ENCODE results near the gene FAF1.
A peak's percentile ranks its signal among the peaks of the same experiment; 100 is the strongest.

The FAF1 gene

DNA sequence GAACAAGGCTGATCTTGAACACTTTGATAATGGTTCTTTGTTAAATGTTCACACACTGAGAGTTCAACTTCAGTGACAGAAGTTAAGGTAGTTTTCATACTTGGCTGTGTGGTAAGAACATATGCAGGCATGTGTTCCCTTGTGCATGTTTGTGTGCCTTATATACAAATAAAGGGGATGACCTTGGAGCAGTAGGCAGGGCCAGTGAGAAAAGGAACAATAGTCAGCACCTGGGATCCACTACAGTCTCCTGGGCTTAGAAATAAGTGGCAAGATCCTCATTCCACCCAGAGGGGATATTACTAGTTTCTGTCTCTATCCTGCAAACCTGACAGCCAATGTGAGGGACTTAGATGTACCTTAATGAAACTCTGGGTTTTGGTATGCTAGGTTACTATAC lies 486.6 kb downstream of the FAF1 start:
- DNase-seq = no peak

DNA sequence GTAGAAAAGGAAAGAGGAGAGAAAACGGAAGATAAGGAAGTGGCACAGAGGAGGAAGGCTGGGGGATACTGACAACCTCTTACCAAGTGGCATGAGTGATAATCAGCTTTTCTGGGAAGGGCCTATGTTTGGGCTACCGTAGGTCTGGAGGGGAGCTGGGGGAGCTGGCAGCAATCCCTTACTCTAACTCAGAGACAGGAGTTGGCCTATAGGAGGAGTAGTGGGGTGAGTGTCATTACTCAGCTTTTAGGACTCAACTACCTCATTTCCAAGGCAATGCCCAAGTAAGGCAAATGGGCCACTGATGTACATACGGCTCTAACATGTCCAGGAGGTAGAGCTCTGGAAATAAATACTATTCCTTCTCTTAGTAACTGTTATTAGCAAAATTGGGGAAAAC lies 488.1 kb downstream of the FAF1 start:
- no peak for DNase-seq

DNA sequence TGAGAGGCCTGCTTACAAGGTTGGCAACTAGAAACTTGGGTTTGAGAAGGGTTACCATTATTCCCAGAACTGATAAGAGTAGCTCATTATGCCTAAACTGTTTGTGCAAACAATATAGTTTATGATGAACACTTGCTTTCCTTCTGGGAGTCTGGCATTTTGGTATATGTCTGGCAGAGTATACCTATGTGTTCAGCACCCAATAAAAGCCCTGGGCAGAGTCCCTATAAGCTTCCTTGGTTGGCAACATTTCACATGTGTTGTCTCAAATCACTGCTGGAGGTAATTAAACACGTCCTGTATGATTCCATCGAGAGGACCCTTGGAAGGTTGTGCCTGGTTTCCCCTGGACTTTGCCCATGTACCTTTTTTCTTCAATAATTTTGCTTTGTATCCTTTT lies 497.1 kb downstream of the FAF1 start:
- DNase-seq = no peak

DNA sequence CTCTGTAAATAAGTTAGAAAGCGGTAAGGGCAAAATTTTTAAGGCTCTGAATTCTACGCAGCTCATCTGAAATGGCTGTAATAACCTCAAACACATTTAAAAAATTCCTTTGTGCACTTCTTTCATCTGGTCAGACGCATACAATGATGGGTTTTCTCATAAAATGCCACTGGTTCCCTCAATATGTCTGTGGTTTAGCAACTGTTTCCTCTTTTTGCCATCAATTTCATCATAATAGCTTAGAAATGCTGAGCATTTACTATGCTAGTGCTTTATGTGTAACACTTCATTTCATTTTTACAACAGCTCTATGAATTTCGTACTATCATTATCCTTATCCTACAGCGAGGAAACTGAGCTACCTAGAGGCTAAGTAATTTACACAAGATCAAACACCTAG lies 501.6 kb downstream of the FAF1 start:
- no peak for DNase-seq

DNA sequence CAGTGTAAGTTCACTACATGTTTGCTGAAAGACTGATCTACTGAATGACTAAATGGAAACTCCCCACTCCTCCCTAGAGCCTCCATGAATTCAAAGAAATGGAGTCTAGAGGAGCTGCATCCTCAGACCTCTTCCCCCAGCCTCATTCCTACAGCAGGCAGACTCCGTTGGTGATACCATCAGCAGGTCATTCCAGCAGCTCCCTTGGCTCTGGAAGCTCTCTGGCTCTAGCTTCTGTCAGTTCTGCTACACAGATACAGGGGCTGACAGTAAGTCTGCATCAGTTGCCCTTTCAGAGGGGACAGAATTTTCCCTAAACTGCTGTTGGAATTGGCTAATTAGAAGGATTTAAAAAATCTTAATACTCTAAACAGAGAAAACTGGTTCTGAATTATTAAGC lies 505.2 kb downstream of the FAF1 start:
- no peak for DNase-seq

DNA sequence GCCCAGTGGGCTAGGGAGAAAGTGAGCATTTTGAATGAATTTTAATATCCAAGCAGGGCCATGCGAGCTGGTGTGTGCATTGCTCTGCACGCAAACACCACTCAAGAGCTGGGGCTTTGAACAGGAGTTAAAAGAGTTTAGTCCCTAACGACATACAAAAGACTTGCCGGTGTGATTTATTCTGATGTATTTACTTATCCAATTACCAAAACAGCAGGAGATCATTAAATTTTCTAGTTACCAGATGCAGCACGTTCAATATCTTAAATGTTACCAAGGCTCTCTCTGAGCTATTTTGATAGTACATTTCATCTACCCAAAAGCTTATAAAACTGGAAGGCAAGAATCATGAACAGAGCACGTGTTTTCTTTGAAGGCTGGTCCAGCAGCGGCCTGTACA lies 506.8 kb downstream of the FAF1 start:
- no peak for DNase-seq

DNA sequence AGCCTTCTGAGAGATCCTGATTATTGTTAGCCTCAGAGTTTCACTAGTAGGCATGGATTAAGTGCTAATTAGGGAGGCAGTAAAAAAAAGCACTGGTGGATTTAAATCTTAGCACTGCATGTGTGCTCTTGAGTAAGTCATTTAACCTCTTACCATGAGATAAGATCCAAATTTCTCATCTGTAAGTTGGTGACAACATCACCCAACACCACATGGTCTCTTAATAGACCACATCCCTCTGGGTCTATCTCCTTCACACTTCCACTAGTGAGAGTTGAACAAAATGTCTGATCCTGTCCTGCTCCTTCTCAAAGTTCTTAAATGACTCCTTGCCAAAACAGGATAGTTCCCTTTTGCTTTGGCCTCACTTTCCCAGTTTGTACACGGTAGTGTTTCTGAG lies 507.4 kb downstream of the FAF1 start:
- DNase-seq = no peak

DNA sequence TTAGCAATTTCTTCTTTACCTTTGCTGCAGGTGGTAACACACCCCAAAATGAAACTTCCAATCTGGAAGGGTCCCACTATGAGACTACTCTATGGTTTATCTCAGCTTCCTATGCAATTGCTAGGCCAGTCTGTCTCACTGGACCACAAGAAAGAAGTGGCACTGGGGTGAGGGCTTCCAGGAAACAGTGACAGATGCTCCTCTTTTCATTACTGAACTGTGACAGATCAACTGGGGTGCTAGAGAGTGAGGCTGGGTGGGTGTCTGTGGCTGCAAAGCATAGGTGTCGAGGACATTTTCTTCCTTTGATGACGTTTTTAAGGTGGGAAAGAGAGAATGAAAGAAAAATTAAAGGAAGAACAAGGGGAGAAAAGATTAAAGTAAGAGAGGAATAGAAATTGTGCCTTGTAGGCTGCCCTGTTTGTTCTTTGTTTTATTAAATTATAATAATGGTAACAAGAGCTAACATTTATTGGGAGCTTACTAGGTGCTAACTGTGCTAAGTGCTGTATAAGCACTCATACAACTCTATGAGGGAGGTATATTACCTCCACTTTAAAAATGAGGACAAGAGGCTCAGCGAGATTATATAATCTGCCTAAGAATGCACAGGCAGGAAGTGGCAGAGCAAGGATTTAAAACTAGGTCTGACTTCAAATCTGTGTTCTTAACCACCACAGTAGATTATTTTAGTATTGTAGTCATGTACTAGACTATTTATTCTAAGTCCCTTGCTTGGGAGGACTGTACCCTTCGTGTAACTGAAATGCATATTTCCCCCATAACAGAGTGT lies 509.0 kb downstream of the FAF1 start:
- DNase-seq = no peak

DNA sequence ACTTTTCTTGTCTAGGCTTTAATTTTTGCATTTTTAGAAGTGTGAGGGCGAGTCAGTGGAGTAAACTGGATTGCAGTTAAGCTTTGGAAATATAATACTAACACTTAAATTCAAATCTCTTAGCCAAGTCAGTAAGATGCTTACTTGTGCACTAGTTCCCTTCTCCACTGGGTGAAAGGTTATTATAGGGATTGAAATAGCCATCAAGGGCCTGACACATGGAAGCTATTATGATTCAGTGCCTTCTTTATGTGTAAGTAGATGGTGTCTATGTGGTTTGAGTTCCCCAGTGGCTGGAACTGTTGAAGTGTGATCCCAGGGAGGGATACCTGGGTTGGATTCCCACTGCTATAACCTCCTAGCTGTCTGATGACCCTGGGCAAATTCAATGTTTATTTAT lies 512.1 kb downstream of the FAF1 start:
- no peak for DNase-seq

DNA sequence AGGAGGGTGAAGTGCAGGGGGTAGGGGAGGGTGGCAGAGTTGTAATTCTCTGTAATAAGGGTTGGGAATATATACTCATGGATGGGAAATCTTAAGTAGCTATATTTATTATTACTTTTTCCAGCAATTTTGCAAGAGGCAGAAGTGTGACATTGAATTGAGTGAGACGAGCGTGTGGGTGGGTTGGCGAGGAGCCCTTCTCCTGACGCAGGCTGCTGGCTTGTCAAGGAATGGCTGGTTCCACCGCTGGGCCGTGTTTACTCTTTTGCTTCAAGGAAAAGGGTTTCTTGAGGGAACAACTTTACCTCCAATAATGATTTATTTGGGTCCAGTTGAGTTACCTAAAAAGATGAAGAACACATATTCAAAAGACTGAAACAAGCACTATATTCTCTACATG lies 518.9 kb downstream of the FAF1 start:
- peak; percentile 8 for DNase-seq

DNA sequence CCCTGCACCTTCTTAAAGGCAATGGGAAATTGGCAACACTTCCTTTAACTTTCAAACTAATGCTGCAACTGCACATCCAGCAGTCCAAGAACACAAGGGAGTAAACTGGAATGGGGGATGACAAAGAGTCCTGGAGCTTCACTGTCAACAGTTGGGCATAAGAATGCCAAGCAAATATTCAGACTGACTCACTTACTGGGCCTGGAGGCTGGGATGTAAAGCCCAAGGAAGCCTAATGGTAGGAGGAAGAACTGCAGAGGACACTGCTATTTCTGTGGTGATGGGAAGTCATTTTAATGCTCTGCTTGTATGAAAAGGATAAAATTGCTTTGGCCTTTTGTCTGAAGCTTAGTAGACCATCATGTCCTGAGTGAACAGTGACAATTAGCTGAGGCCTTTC lies 521.1 kb downstream of the FAF1 start:
- DNase-seq = peak; percentile 50

DNA sequence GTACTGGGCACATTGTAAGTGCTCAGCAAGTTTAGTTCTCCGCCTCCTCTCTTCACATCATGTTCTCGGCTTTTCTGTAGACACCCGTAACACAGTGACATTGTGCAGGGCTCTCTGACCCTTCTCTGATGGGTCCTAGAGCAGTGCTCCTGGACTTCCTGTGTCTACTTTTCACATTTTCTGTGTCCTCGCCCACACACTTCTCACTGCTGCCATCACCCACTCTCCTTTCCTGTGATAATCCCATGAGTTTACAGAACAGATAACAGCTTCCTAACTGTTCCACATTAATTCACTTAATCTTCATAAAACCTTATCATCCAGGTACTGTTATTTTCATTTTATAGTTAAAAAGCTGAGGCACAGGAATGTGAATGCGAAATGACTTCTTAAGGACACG lies 523.6 kb downstream of the FAF1 start:
- peak; percentile 6 for DNase-seq

DNA sequence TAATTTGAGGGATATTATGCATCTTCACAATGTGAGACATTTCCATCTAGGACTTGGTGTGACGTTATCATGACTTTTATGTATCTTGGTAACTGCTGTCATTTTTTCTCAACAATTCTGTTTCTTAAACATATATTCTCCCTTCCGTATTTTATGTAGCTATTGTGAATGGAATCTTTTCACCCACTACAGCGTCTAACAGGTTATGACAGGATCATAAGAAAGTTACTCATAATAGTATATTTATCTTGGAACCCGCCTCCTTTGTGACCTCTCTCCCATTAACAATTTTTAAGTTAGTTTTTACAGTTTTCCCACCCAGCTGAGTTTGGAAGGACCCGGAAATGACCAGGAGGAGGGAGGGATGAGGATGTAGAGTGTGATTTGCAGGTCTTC lies 530.1 kb downstream of the FAF1 start:
- DNase-seq = no peak

DNA sequence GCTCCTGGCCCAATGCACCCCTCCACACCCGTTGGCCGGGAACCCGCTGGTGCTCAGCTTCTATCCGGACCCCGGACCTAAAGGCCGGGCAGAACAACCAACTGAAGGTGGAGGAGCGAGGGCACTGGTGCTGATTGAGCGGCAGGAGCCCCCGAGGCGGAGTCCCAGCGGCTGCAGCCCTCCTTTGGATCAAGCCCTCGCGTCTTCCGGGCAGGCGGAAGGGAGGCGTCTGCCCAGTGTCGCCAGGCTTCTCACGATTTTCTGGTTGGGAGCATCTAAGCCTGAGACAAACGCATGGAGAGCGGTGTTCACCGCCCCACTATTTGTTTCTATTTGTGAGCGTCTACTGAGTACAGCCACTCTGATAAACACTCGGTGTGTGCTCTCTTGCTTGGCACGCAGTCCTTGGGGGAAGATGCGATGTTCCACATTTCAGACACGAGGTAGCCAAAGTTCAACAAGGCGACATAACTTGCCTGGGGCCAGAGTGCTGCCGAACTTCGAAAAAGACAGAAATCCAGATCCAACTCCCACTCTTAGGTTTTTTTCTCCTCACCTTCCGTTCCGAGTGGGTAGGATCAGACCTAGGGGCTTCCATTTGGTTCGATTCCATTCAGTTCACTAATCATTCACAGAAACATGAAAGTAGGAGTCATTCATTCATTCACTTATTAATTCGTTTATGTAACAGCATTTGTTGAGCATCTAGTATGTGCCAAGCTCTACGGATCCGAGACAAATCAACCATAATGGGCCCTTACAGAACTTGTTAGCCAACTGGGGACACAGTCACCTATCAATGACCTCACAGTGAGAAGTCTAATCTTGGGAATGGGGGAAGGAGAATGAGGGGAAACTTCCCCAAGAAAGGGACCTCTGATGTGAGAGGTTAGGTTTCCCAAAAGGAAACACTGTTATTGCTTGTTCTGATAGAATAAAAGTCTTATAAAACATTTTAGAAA lies 532.0 kb downstream of the FAF1 start:
- no peak for DNase-seq

DNA sequence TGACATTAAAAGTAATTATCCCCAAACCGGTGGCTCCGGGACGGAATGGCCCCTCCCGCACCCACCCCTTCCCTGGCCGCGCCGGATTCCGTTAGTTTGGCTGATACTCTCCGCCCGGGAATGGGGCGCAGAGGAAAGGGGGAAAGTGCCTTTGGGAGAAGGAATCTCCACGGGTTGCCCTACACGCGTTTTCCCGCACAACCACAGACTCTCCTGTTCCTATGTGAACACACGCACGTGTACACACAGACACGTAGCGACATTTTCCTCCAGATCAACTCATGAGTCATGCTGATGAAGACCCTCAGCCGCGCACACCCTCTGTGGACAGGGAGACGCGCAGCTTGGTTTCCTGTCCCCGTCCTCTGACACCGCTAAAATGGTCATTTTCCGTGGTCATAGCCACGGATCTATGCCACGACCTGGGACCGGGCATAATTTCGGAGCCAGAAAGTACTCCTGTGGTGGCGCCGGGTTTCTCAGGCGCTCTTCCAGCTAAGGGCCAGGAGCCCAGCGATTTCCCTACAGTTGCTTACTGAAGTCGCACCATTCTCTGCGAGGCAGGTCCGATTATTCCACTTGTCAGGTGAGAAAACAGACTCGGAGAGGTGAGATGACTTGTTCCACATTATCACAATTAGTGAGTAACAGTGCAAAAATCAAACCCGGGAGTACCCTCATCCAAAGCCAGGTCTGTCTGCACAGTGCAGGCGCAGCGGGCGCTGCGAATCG lies 532.8 kb downstream of the FAF1 start:
- no peak for DNase-seq

DNA sequence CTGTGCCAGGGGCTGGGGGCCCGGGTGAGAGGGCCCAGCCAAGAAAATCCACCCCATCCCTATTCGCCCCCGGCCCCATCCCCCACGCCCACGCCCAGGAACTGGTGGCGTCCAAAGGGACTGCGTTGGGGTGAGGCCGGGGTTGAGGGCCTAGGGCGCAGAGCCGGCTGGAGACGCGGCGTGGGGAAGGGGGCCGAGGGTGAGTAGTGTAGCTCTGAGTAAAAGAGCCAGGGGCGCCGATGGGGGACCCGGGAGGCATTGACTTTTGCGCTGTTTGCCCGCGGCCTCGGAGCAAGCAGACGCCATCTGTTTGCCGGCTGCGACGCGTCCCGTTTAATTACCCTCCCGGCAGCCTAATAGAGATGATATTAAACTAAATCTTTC lies 533.4 kb downstream of the FAF1 start:
- DNase-seq = no peak

DNA sequence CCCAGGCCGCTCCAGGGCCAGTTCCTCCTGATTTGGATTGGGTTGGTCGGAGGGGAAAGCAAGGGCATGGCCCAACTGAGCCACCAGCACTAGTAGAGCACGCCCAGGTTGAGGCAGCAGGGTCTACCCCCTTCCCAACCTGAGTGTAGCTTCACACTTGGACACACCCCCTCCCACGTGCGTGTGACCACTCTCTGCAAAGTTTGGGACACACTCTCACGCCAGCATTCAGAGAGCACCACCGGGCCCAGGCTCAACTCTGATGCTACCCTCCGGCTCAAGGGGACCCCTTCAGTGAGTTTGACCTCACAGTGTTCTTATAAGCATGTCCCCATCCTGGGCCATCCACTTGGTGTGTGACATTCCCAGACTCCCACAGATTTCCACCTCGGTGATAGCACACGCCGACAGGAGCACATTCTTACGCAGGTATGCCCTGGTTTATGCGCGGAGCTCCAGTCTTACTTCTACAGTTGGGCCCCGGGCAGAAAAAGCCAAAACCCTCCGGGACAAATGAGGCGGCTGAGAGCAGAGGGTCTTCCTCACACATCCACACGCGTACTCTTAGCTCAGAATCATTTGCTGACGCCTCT lies 533.9 kb downstream of the FAF1 start:
- no peak for DNase-seq

DNA sequence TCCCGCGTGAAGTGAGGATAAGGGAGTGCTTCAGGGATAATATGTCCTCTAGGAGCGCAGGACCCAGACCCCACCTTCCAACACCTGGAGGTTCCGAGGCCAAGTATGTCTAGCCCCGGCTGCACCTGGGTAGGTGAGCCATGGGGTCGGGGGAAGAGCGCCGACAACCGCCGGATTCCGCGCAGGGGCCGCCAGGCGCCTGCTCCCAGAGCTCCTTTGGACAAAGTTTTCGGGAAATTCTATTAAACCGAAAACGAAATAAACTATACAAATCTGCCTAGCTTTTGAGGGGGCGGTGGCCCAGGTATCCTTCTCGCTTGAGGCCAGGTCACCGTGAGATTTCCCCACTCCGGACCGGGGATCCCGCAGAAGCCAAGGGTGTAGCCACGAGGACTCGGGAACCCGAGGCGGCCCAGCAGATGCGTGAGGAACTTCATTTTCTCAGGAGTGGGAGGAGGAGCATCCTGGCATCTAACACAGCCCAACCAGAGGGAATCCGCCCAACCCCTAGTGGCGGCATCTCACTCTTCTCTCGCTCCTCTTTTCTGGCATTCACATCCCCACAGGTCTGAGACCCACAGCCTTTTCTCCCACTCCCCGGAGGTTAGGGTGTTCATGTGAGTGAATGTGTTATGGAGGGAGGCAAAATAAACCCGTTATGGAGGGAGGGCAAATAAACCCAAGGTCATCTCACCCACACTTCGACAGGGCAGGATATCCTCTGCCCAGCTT lies 534.5 kb downstream of the FAF1 start:
- peak; percentile 69 for DNase-seq

DNA sequence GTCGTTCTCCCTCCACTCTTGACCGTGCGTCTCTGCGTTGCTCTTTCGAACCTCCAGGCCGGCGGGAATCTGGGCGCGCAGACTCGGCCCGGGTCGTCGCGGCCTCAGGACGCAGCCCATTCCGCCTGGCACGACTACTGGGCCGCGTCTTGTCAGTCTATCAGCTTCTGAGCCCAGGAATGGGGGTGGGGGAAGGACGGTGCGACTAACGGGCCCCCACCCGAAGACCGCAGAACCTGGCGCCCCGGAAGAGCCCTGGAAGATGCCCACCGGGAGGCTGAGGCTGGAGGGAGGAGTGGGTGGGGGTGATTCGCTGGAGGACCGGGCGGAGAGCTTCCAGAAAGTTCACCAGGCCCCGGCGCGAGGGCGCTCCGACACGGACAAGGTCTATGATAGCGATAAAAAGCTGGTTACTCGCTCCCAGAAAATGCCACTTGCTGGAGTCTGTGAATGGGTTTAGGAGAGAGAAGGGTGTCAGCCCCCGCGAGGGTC lies 535.1 kb downstream of the FAF1 start:
- no peak for DNase-seq

DNA sequence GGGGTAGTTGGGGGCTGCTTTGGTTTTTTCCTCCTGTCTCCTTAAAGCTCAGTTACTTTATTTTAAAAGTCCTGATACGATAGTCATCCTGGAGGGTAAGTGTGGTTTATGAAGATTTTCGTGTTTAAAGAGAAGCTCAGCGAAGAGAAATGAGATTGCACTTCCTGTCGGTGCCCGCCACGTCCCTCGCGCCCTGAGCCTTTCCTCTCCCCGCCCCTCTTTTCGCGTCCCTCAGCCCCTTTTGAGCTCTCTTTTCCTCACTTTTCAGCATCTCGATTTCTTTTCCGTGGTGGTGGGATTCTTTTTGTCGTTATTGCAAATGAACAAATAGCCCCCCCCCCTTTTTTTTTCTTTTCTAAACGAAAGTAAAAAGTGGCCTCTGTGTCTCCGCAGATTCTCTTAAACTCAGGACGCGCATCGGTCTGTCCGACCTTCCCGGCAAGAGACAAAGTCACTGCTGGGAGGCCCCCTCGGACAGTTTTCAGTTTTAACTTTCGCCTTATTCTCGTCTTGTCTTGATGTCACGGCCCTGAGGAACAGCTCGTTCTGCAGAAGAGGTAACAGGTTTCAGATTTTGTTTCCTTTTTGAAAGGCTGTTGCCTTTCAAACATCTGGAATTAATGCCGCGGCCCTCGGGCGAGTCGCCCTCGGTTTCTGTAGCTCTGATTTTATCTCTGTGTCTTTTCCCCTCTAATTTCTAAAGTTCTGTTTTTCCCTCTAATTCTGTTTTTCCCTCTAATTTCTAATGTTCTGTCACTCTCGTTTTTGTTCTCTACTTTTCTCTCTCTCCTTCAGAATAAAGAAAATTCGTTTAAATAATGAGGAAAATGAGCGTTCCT lies 535.8 kb downstream of the FAF1 start:
- no peak for DNase-seq

DNA sequence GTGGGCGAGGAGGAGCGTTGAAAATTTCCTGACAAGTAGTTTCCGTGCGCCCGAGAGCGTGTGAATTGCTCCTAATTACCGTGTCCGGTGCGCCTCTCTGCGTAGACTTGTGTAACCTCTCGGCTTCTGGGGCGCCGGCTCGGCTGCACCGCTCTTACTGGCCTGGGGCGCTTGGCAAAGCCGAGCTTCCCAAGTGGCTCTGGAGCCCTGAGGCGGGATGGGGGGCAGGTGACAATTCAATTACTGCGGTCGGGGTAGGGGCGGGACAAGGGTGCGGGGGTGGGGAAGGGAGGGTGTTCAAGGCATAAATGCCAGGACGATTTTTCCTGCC lies 536.4 kb downstream of the FAF1 start:
- no peak for DNase-seq
